ENCODE measurements around the gene TRIM71.
"Not testable (repeated sequence)": the region's sequence is repeated elsewhere in the genome, so short reads cannot be mapped to it uniquely, and the experiment has no call there.

The TRIM71 gene

GRCh38 chr3:32945136-32945535 is 127.3 kb downstream of the TRIM71 start:
- no peak overlapping the region for H3K4me3 ChIP-seq
- H3K27ac ChIP-seq = no peak overlapping the region
- TF ChIP-seq Cebpa-rat (IDR thresholded peaks at IDR 0.05) = no peak
- H3K4me2 ChIP-seq = no peak overlapping the region
- no peaks in the 10 kb centered on the region for H4K20me1 ChIP-seq
- H3K9ac ChIP-seq = no peak overlapping the region
- H3K27me3 ChIP-seq = no peaks in the 10 kb centered on the region
- H3K4me1 ChIP-seq = no peaks in the 10 kb centered on the region
- no peaks in the 10 kb centered on the region for H3K9me3 ChIP-seq
- H3K36me3 ChIP-seq = no peaks in the 10 kb centered on the region

- not testable (repeated sequence) for H3K36me3 ChIP-seq, H3K9ac ChIP-seq, H3K27me3 ChIP-seq, H3K4me3 ChIP-seq, H3K4me2 ChIP-seq, H4K20me1 ChIP-seq, H3K9me3 ChIP-seq, H3K27ac ChIP-seq, H3K4me1 ChIP-seq
Observed at GRCh38 chr3:32945598-32945997, 127.8 kb downstream of the TRIM71 start.

GRCh38 chr3:32946973-32947788 is 129.4 kb downstream of the TRIM71 start:
- no peak overlapping the region for H3K4me3 ChIP-seq

More at GRCh38 chr3:32946973-32947788, 129.4 kb downstream of the TRIM71 start:
- H3K36me3 ChIP-seq = no peaks in the 10 kb centered on the region
- no peaks in the 10 kb centered on the region for H4K20me1 ChIP-seq
- no peaks in the 10 kb centered on the region for H3K9me3 ChIP-seq
- no peak overlapping the region for H3K4me2 ChIP-seq
- TF ChIP-seq Cebpa-rat (IDR thresholded peaks at IDR 0.05) = no peak
- no peak overlapping the region for H3K27ac ChIP-seq
- H3K9ac ChIP-seq = no peak overlapping the region
- no peaks in the 10 kb centered on the region for H3K27me3 ChIP-seq
- no peaks in the 10 kb centered on the region for H3K4me1 ChIP-seq

All from BLaER1 (cell line).